Esophagus (tissue), 2 donors: ENCODE measurements around the gene TP73. TPM values are rescaled to one million over a fixed set of nuclear protein-coding genes. Genes with fewer than 3 reads are reported as not detected.

Experiments used
- H3K27ac ChIP-seq, 2 donors: one replicate each; pipeline ENCODE4 v1.5.1; 2013; ENCODE audit warnings: low read depth in 2 of 2, mild to moderate bottlenecking in 2 of 2, inconsistent platforms in 1 of 2, low read length in 1 of 2, moderate library complexity in 1 of 2
- H3K27me3 ChIP-seq, 2 donors: one replicate each; pipeline ENCODE4 v1.6.1; 2013; ENCODE audit warnings: low read length in 2 of 2, control low read depth in 1 of 2, mild to moderate bottlenecking in 1 of 2; ENCODE audit not compliant: insufficient read depth in 2 of 2, control insufficient read depth in 1 of 2
- H3K36me3 ChIP-seq, 2 donors: one replicate each; pipeline ENCODE4 v1.6.1; 2013; ENCODE audit warnings: low read length in 1 of 2; ENCODE audit not compliant: control insufficient read depth in 2 of 2, insufficient read depth in 2 of 2
- H3K4me1 ChIP-seq, 2 donors: one replicate each; pipeline ENCODE4 v1.6.1; 2013; ENCODE audit warnings: low read length in 1 of 2; ENCODE audit not compliant: control insufficient read depth in 2 of 2, insufficient read depth in 2 of 2
- H3K4me3 ChIP-seq, 2 donors: one replicate each; pipeline ENCODE4 v1.5.1; 2013; ENCODE audit warnings: low read length in 2 of 2, mild to moderate bottlenecking in 2 of 2, low read depth in 1 of 2, moderate library complexity in 1 of 2
- H3K9me3 ChIP-seq, 2 donors: one replicate each; pipeline ENCODE4 v1.6.1; 2013; ENCODE audit warnings: mild to moderate bottlenecking in 2 of 2, low read depth in 1 of 2, low read length in 1 of 2, moderate library complexity in 1 of 2; ENCODE audit not compliant: control insufficient read depth in 2 of 2, insufficient read depth in 1 of 2
- WGBS, 2 donors: extraction: QIAGEN DNeasy Blood & Tissue Kit; methylation state at CpG; one replicate each; pipeline ENCODE4 v1.1.7; 2013; 5-methylcytosine and 5-hydroxymethylcytosine counted together
- polyA plus RNA-seq, 2 donors: library from polyadenylated mRNA; stranded (reverse); fragments of 200-250 nt; gene quantifications; one replicate each; pipeline ENCODE4 v1.2.3, GENCODE V29; 2013
- donor health status: healthy with polysubstance abuse.
- donor health status: Bipolar disorder and iron deficiency.

TP73 gene
- polyA plus RNA-seq, 2 donors, result 3.5 to 6.0 TPM

GRCh38 chr1:3763351-3764125, 111.2 kb downstream of the TP73 start:
- Histone ChIP-seq H3K27me3 (no peaks in the 10 kb centered on the region), H3K27ac (no peak overlapping the region), H3K9me3 (peaks cover 0 to 3% of the 10 kb centered on the region in 2 donors), H3K36me3 (no peaks in the 10 kb centered on the region), H3K4me3 (no peak overlapping the region), H3K4me1 (no peaks in the 10 kb centered on the region)
- WGBS, 2 donors, result 76 to 79% methylated on average over 28 to 31 of the region's 31 CpGs

- 87 to 91% methylated on average over 17 of the region's 17 CpGs for WGBS, 2 donors
- no peaks in the 10 kb centered on the region for H3K36me3 ChIP-seq
- H3K4me1 ChIP-seq, result peaks cover 4 to 5% of the 10 kb centered on the region in 2 donors
- no peak overlapping the region for H3K4me3 ChIP-seq
- H3K27ac ChIP-seq, result no peak overlapping the region
- H3K9me3 ChIP-seq, result no peaks in the 10 kb centered on the region
- H3K27me3 ChIP-seq, result no peaks in the 10 kb centered on the region
Observed at GRCh38 chr1:3767328-3767925, 115.1 kb downstream of the TP73 start.

- Histone ChIP-seq H3K27ac (no peak overlapping the region), H3K9me3 (no peaks in the 10 kb centered on the region), H3K4me3 (no peak overlapping the region), H3K36me3 (no peaks in the 10 kb centered on the region), H3K4me1 (peaks cover 4 to 14% of the 10 kb centered on the region in 2 donors), H3K27me3 (no peaks in the 10 kb centered on the region)
- 91 to 92% methylated on average over 22 of the region's 22 CpGs for WGBS, 2 donors
Observed at GRCh38 chr1:3768811-3769390, 116.6 kb downstream of the TP73 start.

- WGBS, 2 donors, result 88 to 91% methylated on average over 16 of the region's 16 CpGs
- H3K36me3 ChIP-seq, result no peaks in the 10 kb centered on the region
- H3K9me3 ChIP-seq, result no peaks in the 10 kb centered on the region
- H3K27ac ChIP-seq, result no peak overlapping the region
- peaks cover 4 to 14% of the 10 kb centered on the region in 2 donors for H3K4me1 ChIP-seq
- H3K4me3 ChIP-seq, result no peak overlapping the region
- no peaks in the 10 kb centered on the region for H3K27me3 ChIP-seq
Observed at GRCh38 chr1:3770047-3770765, 117.9 kb downstream of the TP73 start.

- WGBS, 2 donors, result 49 to 51% methylated on average over 32 of the region's 32 CpGs
- no peaks in the 10 kb centered on the region for H3K9me3 ChIP-seq
- no peak overlapping the region for H3K27ac ChIP-seq
- H3K4me1 ChIP-seq, result peaks cover 7 to 25% of the 10 kb centered on the region in 2 donors
- H3K4me3 ChIP-seq, result peak overlapping the region; percentile 34 to 54
- H3K36me3 ChIP-seq, result no peaks in the 10 kb centered on the region
- H3K27me3 ChIP-seq, result no peaks in the 10 kb centered on the region
Observed at GRCh38 chr1:3771108-3772026, 119.1 kb downstream of the TP73 start.

- Histone ChIP-seq H3K4me1 (peaks cover 7 to 32% of the 10 kb centered on the region in 2 donors), H3K36me3 (no peaks in the 10 kb centered on the region), H3K4me3 (peak overlapping the region; percentile 34 to 54), H3K9me3 (no peaks in the 10 kb centered on the region), H3K27ac (peak overlapping the region in 1 of 2 donors; percentile 34), H3K27me3 (no peaks in the 10 kb centered on the region)
- WGBS, 2 donors, result 0 to 1% methylated on average over 36 to 60 of the region's 61 CpGs
Observed at GRCh38 chr1:3772027-3772714, 119.9 kb downstream of the TP73 start.

- no peaks in the 10 kb centered on the region for H3K36me3 ChIP-seq
- H3K9me3 ChIP-seq, result no peaks in the 10 kb centered on the region
- peaks cover 7 to 33% of the 10 kb centered on the region in 2 donors for H3K4me1 ChIP-seq
- H3K27ac ChIP-seq, result peak within 1 kb of the TSS; percentile 28 to 34
- H3K27me3 ChIP-seq, result no peaks in the 10 kb centered on the region
- WGBS, 2 donors, result 13% methylated on average over 48 to 55 of the region's 55 CpGs
- peak within 1 kb of the TSS; percentile 34 to 54 for H3K4me3 ChIP-seq
Observed at GRCh38 chr1:3772715-3773571, 120.6 kb downstream of the TP73 start, which contains the start of gene SMIM1. Gene SMIM1, plus strand, starts transcription at chr1:3772749. Its CDS starts 2,625 bp downstream, at chr1:3775374.
